Measurements from ENCODE around the gene MEIS1.
"Not testable (repeated sequence)": the region's sequence is repeated elsewhere in the genome, so short reads cannot be mapped to it uniquely, and the experiment has no call there.

MEIS1 gene

GRCh38 chr2:66470199-66470598 lies 35.3 kb downstream of the MEIS1 start:
- no peak for FAIRE-seq

GRCh38 chr2:66472225-66472843 lies 37.4 kb downstream of the MEIS1 start:
- FAIRE-seq: no peak

GRCh38 chr2:66477135-66477842 lies 42.4 kb downstream of the MEIS1 start:
- FAIRE-seq: no peak

DNA sequence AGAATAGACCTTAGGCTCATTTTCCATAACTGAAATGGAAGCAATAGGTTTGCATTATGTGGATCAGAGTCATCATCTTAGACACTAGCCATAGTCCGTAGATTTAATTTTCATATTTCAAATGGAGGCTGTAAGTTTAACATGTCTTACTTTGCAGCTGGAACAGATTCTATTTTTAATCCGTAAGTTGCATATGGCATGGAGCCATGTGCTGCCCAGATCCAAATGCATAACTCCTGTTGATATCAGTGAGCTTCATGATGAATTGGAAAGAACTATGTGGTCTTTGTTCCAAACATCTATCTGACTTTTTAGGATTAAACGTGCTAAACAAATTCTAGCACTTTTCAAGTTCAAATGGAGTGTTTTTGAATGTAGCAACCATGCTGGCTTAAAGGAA lies 43.4 kb downstream of the MEIS1 start:
- FAIRE-seq: no peak

GRCh38 chr2:66478731-66479316 lies 43.9 kb downstream of the MEIS1 start:
- no peak for FAIRE-seq

GRCh38 chr2:66481100-66481549 lies 46.2 kb downstream of the MEIS1 start:
- no peak for FAIRE-seq

GRCh38 chr2:66485252-66485651 lies 50.3 kb downstream of the MEIS1 start:
- not testable (repeated sequence) for FAIRE-seq

- FAIRE-seq: no peak
These were observed 54.0 kb downstream of the MEIS1 start for GRCh38 chr2:66488946-66489345.

DNA sequence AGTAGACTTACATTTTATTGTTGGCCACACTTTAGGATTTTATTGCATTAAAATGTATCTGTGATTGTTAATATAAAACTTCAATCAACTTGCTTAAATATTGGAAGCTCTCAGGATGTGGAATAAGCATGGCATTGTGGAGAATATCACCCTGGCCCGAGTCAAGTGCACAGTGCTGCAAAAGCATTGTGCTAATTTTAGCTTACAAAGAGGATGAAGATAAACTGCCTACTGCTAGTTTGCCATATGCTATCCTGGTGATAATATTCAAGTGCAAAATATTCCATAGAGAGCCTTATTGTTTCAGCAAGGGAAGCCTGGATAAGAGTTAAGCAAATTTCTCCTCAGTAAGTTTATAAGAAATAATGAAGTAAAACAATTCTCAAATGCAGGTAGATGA lies 54.5 kb downstream of the MEIS1 start:
- FAIRE-seq: no peak

- FAIRE-seq: no peak
These were observed 55.7 kb downstream of the MEIS1 start for GRCh38 chr2:66490588-66491001.

DNA sequence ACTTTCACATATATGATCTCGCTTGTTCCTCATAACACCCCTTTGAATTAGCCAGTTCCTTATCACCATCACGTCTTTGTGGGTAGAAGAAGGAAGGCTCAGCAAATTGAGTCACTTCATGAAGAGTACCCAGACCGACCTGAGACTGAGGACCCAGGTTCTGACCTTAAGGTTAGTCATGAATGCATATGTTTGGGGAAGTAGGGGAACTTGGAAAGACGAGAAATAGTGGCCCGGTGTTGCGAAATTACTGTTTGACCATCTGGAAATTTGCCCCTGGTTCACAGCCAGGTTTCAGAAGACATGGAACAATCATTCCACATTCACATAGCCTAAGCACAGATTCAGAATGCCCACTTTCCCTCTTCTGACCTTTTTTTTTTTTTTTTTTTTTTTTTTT lies 59.8 kb downstream of the MEIS1 start:
- no peak for FAIRE-seq

GRCh38 chr2:66495788-66496640 lies 61.1 kb downstream of the MEIS1 start:
- no peak for FAIRE-seq

GRCh38 chr2:66496670-66497420 lies 61.9 kb downstream of the MEIS1 start:
- no peak for FAIRE-seq

DNA sequence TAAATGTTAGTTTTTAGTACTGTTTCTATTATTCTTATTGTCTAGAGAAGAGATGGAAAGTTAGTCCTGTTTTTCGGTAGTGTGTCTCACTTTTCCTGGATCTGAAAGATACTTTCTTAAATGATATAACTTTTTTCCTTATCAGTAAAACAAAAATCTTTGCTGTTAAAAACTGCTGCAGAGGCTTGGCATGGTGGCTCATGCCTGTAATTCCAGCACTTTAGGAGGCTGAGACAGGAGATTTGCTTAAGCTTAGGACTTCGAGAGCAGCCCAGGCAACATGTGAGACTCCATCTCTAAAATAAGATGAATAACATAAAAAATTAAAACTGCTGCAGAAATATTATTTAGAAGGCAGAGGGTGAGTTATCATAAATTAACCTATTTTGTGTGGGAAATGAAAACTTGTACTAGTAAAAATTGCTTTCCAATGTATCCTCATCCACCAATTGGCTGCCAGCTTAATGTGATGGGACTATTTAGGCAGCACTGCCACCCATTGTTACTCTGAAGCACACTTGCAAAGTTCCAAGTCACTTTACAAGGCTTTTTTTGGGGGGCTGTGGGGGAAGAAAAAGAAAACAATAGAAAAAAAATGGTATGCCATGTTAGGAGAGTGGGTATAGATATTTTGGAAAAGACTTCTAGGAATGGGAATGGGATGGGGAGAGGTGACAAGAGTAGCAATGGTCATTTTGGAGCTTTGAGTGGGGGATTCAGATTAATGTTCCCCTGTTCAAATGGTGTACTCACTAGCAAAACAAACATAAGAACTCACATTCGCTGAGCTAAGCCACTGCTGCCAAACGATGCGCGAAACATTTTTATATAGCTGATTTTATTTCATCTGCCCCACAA lies 62.7 kb downstream of the MEIS1 start:
- no peak for FAIRE-seq

GRCh38 chr2:66498289-66498975 lies 63.5 kb downstream of the MEIS1 start:
- FAIRE-seq: no peak

- FAIRE-seq: no peak
These were observed 66.3 kb downstream of the MEIS1 start for GRCh38 chr2:66501267-66501666.

DNA sequence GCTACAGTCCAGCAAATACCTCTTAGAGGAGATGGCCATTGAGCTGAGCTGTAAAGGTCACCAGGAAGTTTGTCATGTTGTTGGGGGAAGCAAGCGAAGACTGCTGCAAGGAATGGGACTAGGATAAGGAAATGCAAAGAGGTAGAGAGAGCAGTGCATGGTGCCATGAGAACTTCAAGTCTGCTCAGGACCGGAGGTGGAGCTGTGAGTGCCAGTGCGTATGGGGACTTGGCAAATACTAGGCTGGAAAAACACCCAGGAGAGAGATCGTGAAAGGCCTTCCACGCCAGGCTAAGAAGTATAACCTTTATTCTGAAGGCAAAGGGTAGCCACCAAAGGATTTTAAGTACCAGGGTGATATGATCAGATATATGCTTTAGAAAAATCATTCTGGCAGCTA lies 71.3 kb downstream of the MEIS1 start:
- FAIRE-seq: no peak

GRCh38 chr2:66507673-66508201 lies 72.8 kb downstream of the MEIS1 start:
- FAIRE-seq: no peak

- FAIRE-seq: no peak
These were observed 73.7 kb downstream of the MEIS1 start for GRCh38 chr2:66508484-66509071.

- no peak for FAIRE-seq
These were observed 74.4 kb downstream of the MEIS1 start for GRCh38 chr2:66509326-66509811.

Measured in A204.1 (cell line).